Brain microvascular endothelial cell (primary cell): ENCODE data around the gene NR2F1-AS1.

ENCODE experiments used
- DNase-seq: peaks from one replicate; pipeline ENCODE4 v3.0.0-alpha.2; 2020
- H3K27ac ChIP-seq: fragments of 250-450 bp; sonication (Bioruptor Pico); 2 replicates; pipeline ENCODE4 v1.5.1; 2020; ENCODE audit warnings: mild to moderate bottlenecking, moderate library complexity
- H3K27me3 ChIP-seq: fragments of 250-450 bp; sonication (Bioruptor Pico); replicated peaks from 2 replicates; pipeline ENCODE4 v1.5.1; 2020; ENCODE audit warnings: mild to moderate bottlenecking
- H3K36me3 ChIP-seq: fragments of 250-450 bp; sonication (Bioruptor Pico); replicated peaks from 2 replicates; pipeline ENCODE4 v1.5.1; 2020; ENCODE audit warnings: mild to moderate bottlenecking
- H3K4me3 ChIP-seq: 2 replicates; pipeline ENCODE4 v1.5.1; 2011; ENCODE audit warnings: low read depth, mild to moderate bottlenecking, control low read depth, low read length, moderate library complexity
- CTCF ChIP-seq: IDR thresholded peaks from 2 replicates; pipeline ENCODE4 v1.5.1; 2011; ENCODE audit warnings: low read depth, mild to moderate bottlenecking, moderate library complexity, low read length, control low read depth, inconsistent platforms; ENCODE audit errors: missing control alignments
- in situ Hi-C: cut with HindIII; loops from 2 replicates; pipeline ENCODE4 v1.10.0; 2017; ENCODE audit warnings: low sequenced_read_pairs, low pct_ligation_motif_present

The NR2F1-AS1 gene

GRCh38 chr5:93588352-93589151 lies 7.5 kb upstream of the NR2F1-AS1 start:
- Histone ChIP-seq H3K27ac (peak overlapping the region; percentile 76), H3K27me3 (no peaks in the 10 kb centered on the region), H3K36me3 (peaks cover 52% of the 10 kb centered on the region), H3K4me3 (peak overlapping the region; percentile 68)
- in situ Hi-C loops = no loop called here
- DNase-seq = no peak
- no peak for TF ChIP-seq CTCF

GRCh38 chr5:93587597-93588351 lies 6.8 kb upstream of the NR2F1-AS1 start:
- no peaks in the 10 kb centered on the region for H3K27me3 ChIP-seq
- in situ Hi-C loops = no loop called here
- H3K4me3 ChIP-seq = peak overlapping the region; percentile 68
- TF ChIP-seq CTCF = peak; percentile 8
- peaks cover 44% of the 10 kb centered on the region for H3K36me3 ChIP-seq
- DNase-seq = no peak
- H3K27ac ChIP-seq = peak overlapping the region; percentile 76

GRCh38 chr5:93586736-93587596 lies 5.9 kb upstream of the NR2F1-AS1 start:
- peaks cover 42% of the 10 kb centered on the region for H3K36me3 ChIP-seq
- peak overlapping the region; percentile 68 for H3K4me3 ChIP-seq
- in situ Hi-C loops = no loop called here
- no peaks in the 10 kb centered on the region for H3K27me3 ChIP-seq
- peak overlapping the region; percentile 76 for H3K27ac ChIP-seq
- TF ChIP-seq CTCF = no peak
- DNase-seq = no peak

- no peak for TF ChIP-seq CTCF
- Histone ChIP-seq H3K36me3 (peaks cover 33% of the 10 kb centered on the region), H3K27ac (peak overlapping the region; percentile 76), H3K27me3 (no peaks in the 10 kb centered on the region), H3K4me3 (peak overlapping the region; percentile 68)
- in situ Hi-C loops = no loop called here
- DNase-seq = no peak
These were observed 4.9 kb upstream of the NR2F1-AS1 start for GRCh38 chr5:93585767-93586385.

- H3K4me3 ChIP-seq = peak overlapping the region; percentile 68
- no peaks in the 10 kb centered on the region for H3K27me3 ChIP-seq
- H3K36me3 ChIP-seq = peaks cover 32% of the 10 kb centered on the region
- peak overlapping the region; percentile 76 for H3K27ac ChIP-seq
- in situ Hi-C loops = no loop called here
- TF ChIP-seq CTCF = no peak
- DNase-seq = no peak
These were observed 4.2 kb upstream of the NR2F1-AS1 start for GRCh38 chr5:93585041-93585766.
